H9 (cell line): ENCODE data around the gene ONECUT3. TPM values are rescaled to one million over a fixed set of nuclear protein-coding genes. Genes with fewer than 3 reads are reported as not detected.

Source experiments
- DNase-seq: peaks from one replicate; pipeline ENCODE4 v3.0.0-alpha.2; 2017
- H2AFZ ChIP-seq: one replicate; pipeline ENCODE4 v1.6.1; 2013; ENCODE audit warnings: mild to moderate bottlenecking, low read length, control low read depth, moderate library complexity
- H2AK5ac ChIP-seq: 2 replicates; pipeline ENCODE4 v1.6.1; 2013; ENCODE audit warnings: low read length, control low read depth, mixed read lengths; ENCODE audit not compliant: insufficient read length
- H2BK120ac ChIP-seq: one replicate; pipeline ENCODE4 v1.6.1; 2013; ENCODE audit warnings: low read depth, mild to moderate bottlenecking, low read length, control low read depth, inconsistent platforms; ENCODE audit not compliant: poor library complexity, severe bottlenecking
- H2BK12ac ChIP-seq: 2 replicates; pipeline ENCODE4 v1.6.1; 2013; ENCODE audit warnings: low read length, control low read depth, mixed read lengths, low read depth; ENCODE audit not compliant: insufficient read length
- H2BK15ac ChIP-seq: 2 replicates; pipeline ENCODE4 v1.6.1; 2013; ENCODE audit warnings: low read depth, low read length, control low read depth
- H2BK20ac ChIP-seq: one replicate; pipeline ENCODE4 v1.6.1; 2013; ENCODE audit warnings: low read depth, mild to moderate bottlenecking, low read length, control low read depth, inconsistent platforms; ENCODE audit not compliant: poor library complexity, severe bottlenecking
- H2BK5ac ChIP-seq: 2 replicates; pipeline ENCODE4 v1.6.1; 2013; ENCODE audit warnings: low read length, control low read depth, mixed read lengths; ENCODE audit not compliant: insufficient read length
- H3K14ac ChIP-seq: 2 replicates; pipeline ENCODE4 v1.6.1; 2013; ENCODE audit warnings: low read length, control low read depth; ENCODE audit not compliant: insufficient read depth
- H3K18ac ChIP-seq: 2 replicates; pipeline ENCODE4 v1.6.1; 2013; ENCODE audit warnings: low read depth, mild to moderate bottlenecking, mixed read lengths, low read length, control low read depth; ENCODE audit not compliant: insufficient read length
- H3K23ac ChIP-seq: 2 replicates; pipeline ENCODE4 v1.6.1; 2013; ENCODE audit warnings: low read length, control low read depth, mixed read lengths, low read depth; ENCODE audit not compliant: insufficient read length
- H3K23me2 ChIP-seq: 2 replicates; pipeline ENCODE4 v1.6.1; 2013; ENCODE audit warnings: low read depth, mild to moderate bottlenecking, mixed read lengths, low read length, control low read depth; ENCODE audit not compliant: insufficient read length, poor library complexity, severe bottlenecking
- H3K27ac ChIP-seq: 2 replicates; pipeline ENCODE4 v1.5.1; 2013; ENCODE audit warnings: low read length, control low read depth, mixed read lengths, low read depth; ENCODE audit not compliant: insufficient read length
- H3K27me3 ChIP-seq: 2 replicates; pipeline ENCODE4 v1.6.1; 2013; ENCODE audit warnings: low read length, control low read depth, inconsistent platforms; ENCODE audit not compliant: insufficient read depth
- H3K4ac ChIP-seq: 2 replicates; pipeline ENCODE4 v1.6.1; 2013; ENCODE audit warnings: low read depth, mild to moderate bottlenecking, control low read depth, inconsistent platforms, low read length, moderate library complexity
- H3K4me1 ChIP-seq: 2 replicates; pipeline ENCODE4 v1.6.1; 2013; ENCODE audit warnings: low read length, control low read depth, inconsistent platforms; ENCODE audit not compliant: insufficient read depth
- H3K4me2 ChIP-seq: 2 replicates; pipeline ENCODE4 v1.6.1; 2013; ENCODE audit warnings: low read length, control low read depth, mixed read lengths; ENCODE audit not compliant: insufficient read length, insufficient read depth
- H3K56ac ChIP-seq: 2 replicates; pipeline ENCODE4 v1.6.1; 2013; ENCODE audit warnings: low read depth, mild to moderate bottlenecking, mixed read lengths, low read length, control low read depth; ENCODE audit not compliant: insufficient read length
- H3K79me1 ChIP-seq: 2 replicates; pipeline ENCODE4 v1.6.1; 2013; ENCODE audit warnings: low read depth, mild to moderate bottlenecking, moderate library complexity, low read length, control low read depth, inconsistent platforms; ENCODE audit not compliant: insufficient read depth, poor library complexity, severe bottlenecking
- H3K79me2 ChIP-seq: 2 replicates; pipeline ENCODE4 v1.6.1; 2013; ENCODE audit warnings: low read length, control low read depth, inconsistent platforms; ENCODE audit not compliant: insufficient read depth
- H3K9ac ChIP-seq: 2 replicates; pipeline ENCODE4 v1.6.1; 2013; ENCODE audit warnings: low read length, control low read depth, mixed read lengths; ENCODE audit not compliant: insufficient read length; ENCODE audit errors: extremely low read depth
- H3K9me3 ChIP-seq: one replicate; pipeline ENCODE4 v1.6.1; 2013; ENCODE audit warnings: low read depth, low read length, inconsistent platforms; ENCODE audit not compliant: control insufficient read depth
- H3T11ph ChIP-seq: one replicate; pipeline ENCODE4 v1.6.1; 2013; ENCODE audit warnings: mild to moderate bottlenecking, low read length, control low read depth, inconsistent platforms
- H4K20me1 ChIP-seq: one replicate; pipeline ENCODE4 v1.6.1; 2013; ENCODE audit not compliant: control insufficient read depth, insufficient read length, insufficient read depth
- H4K5ac ChIP-seq: 2 replicates; pipeline ENCODE4 v1.6.1; 2013; ENCODE audit warnings: low read depth, mild to moderate bottlenecking, mixed read lengths, low read length, control low read depth; ENCODE audit not compliant: insufficient read length
- H4K8ac ChIP-seq: replicated peaks from 2 replicates; pipeline ENCODE4 v1.6.1; 2013; ENCODE audit warnings: low read length, control low read depth, mixed read lengths, low read depth; ENCODE audit not compliant: insufficient read length
- H4K91ac ChIP-seq: 2 replicates; pipeline ENCODE4 v1.6.1; 2013; ENCODE audit warnings: low read depth, mild to moderate bottlenecking, moderate library complexity, mixed read lengths, low read length, control low read depth; ENCODE audit not compliant: insufficient read length
- H3K27ac Mint-ChIP-seq, 3 experiments: 2 replicates in 2 of 3; 3 replicates in 1 of 3; pipeline ENCODE4 v1.8.0; 2020 to 2021; ENCODE audit warnings: mixed read lengths in 3 of 3, mild to moderate bottlenecking in 1 of 3, moderate library complexity in 1 of 3
- H3K27me3 Mint-ChIP-seq: 2 replicates; pipeline ENCODE4 v1.8.0; 2021; ENCODE audit warnings: low read depth, mild to moderate bottlenecking, moderate library complexity, mixed read lengths
- H3K36me3 Mint-ChIP-seq, 3 experiments: 2 replicates in 2 of 3; 3 replicates in 1 of 3; pipeline ENCODE4 v1.8.0; 2020 to 2021; ENCODE audit warnings: low read depth in 3 of 3, mixed read lengths in 3 of 3; ENCODE audit not compliant: insufficient read depth in 1 of 3
- H3K4me1 Mint-ChIP-seq, 2 experiments: 2 replicates each; pipeline ENCODE4 v1.8.0; 2020; ENCODE audit warnings: mixed read lengths in 2 of 2
- H3K4me3 Mint-ChIP-seq, 2 experiments: 2 replicates in 1 of 2; 3 replicates in 1 of 2; pipeline ENCODE4 v1.8.0; 2020 to 2021; ENCODE audit warnings: mild to moderate bottlenecking in 2 of 2, mixed read lengths in 2 of 2, moderate library complexity in 1 of 2
- H3K9me3 Mint-ChIP-seq, 2 experiments: 2 replicates in 1 of 2; 3 replicates in 1 of 2; pipeline ENCODE4 v1.8.0; 2020; ENCODE audit warnings: mild to moderate bottlenecking in 2 of 2, mixed read lengths in 2 of 2, moderate library complexity in 1 of 2
- WGBS: extraction: QIAGEN DNeasy Blood & Tissue Kit; methylation state at CpG from one replicate; pipeline ENCODE4 v1.1.7; 2013; ENCODE audit warnings: missing lambda C conversion rate, low lambda C conversion rate, mixed read lengths; ENCODE audit not compliant: insufficient read length; ENCODE audit errors: extremely low coverage; 5-methylcytosine and 5-hydroxymethylcytosine counted together
- total RNA-seq: library from RNA; stranded (reverse); gene quantifications from 2 replicates; pipeline ENCODE4 v1.2.1, GENCODE V29; 2021
- TF ChIP-seq, protein P1 (sequence below): fragments of 200-600 bp; sonication (generic); conservative IDR thresholded peaks from 3 replicates; pipeline ENCODE4 v1.8.0; 2021; ENCODE audit warnings: antibody characterized with exemption, mild to moderate bottlenecking

ONECUT3 gene
- total RNA-seq, 1 experiment from 2014 or later, result 0.04 TPM

DNA sequence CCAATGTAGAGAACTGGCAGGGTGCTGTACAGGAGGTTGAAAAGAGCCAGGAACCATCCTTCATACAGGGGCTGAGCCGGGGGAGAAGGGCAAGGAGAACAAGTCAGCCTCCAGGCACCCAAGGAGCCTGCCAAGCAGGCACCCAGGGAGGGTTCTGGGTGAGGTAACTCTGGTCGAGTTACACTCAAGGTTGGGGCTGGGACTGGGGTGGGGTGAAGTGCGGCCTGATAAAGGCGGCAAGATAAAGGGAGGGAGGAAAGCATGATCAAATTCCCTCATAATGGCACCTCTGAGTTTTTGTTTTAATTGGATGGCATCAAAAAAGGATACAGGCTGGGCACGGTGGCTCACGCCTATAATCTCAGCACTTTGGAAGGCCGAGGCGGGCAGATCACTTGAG, 33.8 kb downstream of the ONECUT3 start:
- no CpG with 5 or more reads among the region's 8 CpGs for WGBS

More for the DNA sequence above, 33.8 kb downstream of the ONECUT3 start:
- Histone ChIP-seq H2BK20ac (no peak overlapping the region), H4K8ac (no peak overlapping the region), H4K20me1 (no peaks in the 10 kb centered on the region), H4K5ac (no peak overlapping the region), H3K4me2 (no peak overlapping the region), H2AFZ (no peak overlapping the region), H3K9ac (no peak overlapping the region), H3K4me1 (no peaks in the 10 kb centered on the region), H4K91ac (no peak overlapping the region), H2AK5ac (no peak overlapping the region), H3K79me1 (no peaks in the 10 kb centered on the region), H3K4ac (no peak overlapping the region), H3T11ph (no peak overlapping the region), H3K56ac (no peak overlapping the region), H3K23ac (no peak overlapping the region), H2BK12ac (no peak overlapping the region), H3K79me2 (no peaks in the 10 kb centered on the region), H2BK120ac (no peak overlapping the region), H3K9me3 (no peaks in the 10 kb centered on the region), H3K14ac (no peak overlapping the region), H2BK5ac (no peak overlapping the region), H3K27ac (no peak overlapping the region), H3K27me3 (no peaks in the 10 kb centered on the region), H3K23me2 (peaks cover 3% of the 10 kb centered on the region), H3K18ac (no peak overlapping the region), H2BK15ac (no peak overlapping the region)
- TF ChIP-seq, protein P1, sequence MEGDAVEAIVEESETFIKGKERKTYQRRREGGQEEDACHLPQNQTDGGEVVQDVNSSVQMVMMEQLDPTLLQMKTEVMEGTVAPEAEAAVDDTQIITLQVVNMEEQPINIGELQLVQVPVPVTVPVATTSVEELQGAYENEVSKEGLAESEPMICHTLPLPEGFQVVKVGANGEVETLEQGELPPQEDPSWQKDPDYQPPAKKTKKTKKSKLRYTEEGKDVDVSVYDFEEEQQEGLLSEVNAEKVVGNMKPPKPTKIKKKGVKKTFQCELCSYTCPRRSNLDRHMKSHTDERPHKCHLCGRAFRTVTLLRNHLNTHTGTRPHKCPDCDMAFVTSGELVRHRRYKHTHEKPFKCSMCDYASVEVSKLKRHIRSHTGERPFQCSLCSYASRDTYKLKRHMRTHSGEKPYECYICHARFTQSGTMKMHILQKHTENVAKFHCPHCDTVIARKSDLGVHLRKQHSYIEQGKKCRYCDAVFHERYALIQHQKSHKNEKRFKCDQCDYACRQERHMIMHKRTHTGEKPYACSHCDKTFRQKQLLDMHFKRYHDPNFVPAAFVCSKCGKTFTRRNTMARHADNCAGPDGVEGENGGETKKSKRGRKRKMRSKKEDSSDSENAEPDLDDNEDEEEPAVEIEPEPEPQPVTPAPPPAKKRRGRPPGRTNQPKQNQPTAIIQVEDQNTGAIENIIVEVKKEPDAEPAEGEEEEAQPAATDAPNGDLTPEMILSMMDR, result no peak
- Mint-ChIP-seq H3K9me3 (peaks cover 12 to 16% of the 10 kb centered on the region in 2 experiments; a peak in 4 of 5 replicates), H3K27ac (no peak overlapping the region), H3K27me3 (peaks cover 47% of the 10 kb centered on the region), H3K4me3 (no peak overlapping the region), H3K4me1 (no peaks in the 10 kb centered on the region), H3K36me3 (peaks cover 0 to 4% (median 0%) of the 10 kb centered on the region in 3 experiments; a peak in 3 of 7 replicates)
- DNase-seq, result no peak
